ENCODE measurements around the gene DCBLD2. TPM values are rescaled to one million over a fixed set of nuclear protein-coding genes. Genes with fewer than 3 reads are reported as not detected.

The DCBLD2 gene
- total RNA-seq, 2 donors from 2014 or later: 1.1 to 3.9 TPM

GRCh38 chr3:98761643-98762229, 139.8 kb downstream of the DCBLD2 start:
- H3K9me3 Mint-ChIP-seq: no peaks in the 10 kb centered on the region
- ATAC-seq (replicated peaks in 1 of 2) (no peak), DNase-seq (no peak)
- H3K36me3 Mint-ChIP-seq (ENCODE audit: insufficient read depth in 2 of 2): no peaks in the 10 kb centered on the region
- peaks cover 5% of the 10 kb centered on the region for H3K4me1 Mint-ChIP-seq (ENCODE audit: low read depth)
- H3K4me3 Mint-ChIP-seq: no peak overlapping the region
- peaks cover 18% of the 10 kb centered on the region for H3K27me3 Mint-ChIP-seq (ENCODE audit: low read depth)
- H3K27ac Mint-ChIP-seq: no peak overlapping the region

GRCh38 chr3:98759629-98760028, 141.9 kb downstream of the DCBLD2 start:
- Mint-ChIP-seq H3K36me3 (ENCODE audit: insufficient read depth in 2 of 2) (no peaks in the 10 kb centered on the region), H3K4me1 (ENCODE audit: low read depth) (peaks cover 5% of the 10 kb centered on the region), H3K27ac (no peak overlapping the region), H3K9me3 (no peaks in the 10 kb centered on the region), H3K27me3 (ENCODE audit: low read depth) (peaks cover 18% of the 10 kb centered on the region), H3K4me3 (no peak overlapping the region)
- ATAC-seq (replicated peaks in 1 of 2) (no peak), DNase-seq (no peak)

GRCh38 chr3:98755601-98756000, 145.9 kb downstream of the DCBLD2 start:
- Mint-ChIP-seq H3K4me3 (no peak overlapping the region), H3K27me3 (ENCODE audit: low read depth) (peaks cover 7% of the 10 kb centered on the region), H3K27ac (no peak overlapping the region), H3K36me3 (ENCODE audit: insufficient read depth in 2 of 2) (no peaks in the 10 kb centered on the region), H3K9me3 (no peaks in the 10 kb centered on the region), H3K4me1 (ENCODE audit: low read depth) (no peaks in the 10 kb centered on the region)
- DNase-seq (no peak), ATAC-seq (replicated peaks in 1 of 2) (no peak)

- ATAC-seq (replicated peaks in 1 of 2): no peak
- no peak overlapping the region for H3K27ac Mint-ChIP-seq
- no peaks in the 10 kb centered on the region for H3K4me1 Mint-ChIP-seq (ENCODE audit: low read depth)
- H3K9me3 Mint-ChIP-seq: no peaks in the 10 kb centered on the region
- no peak overlapping the region for H3K4me3 Mint-ChIP-seq
- H3K27me3 Mint-ChIP-seq (ENCODE audit: low read depth): peaks cover 7% of the 10 kb centered on the region
- H3K36me3 Mint-ChIP-seq (ENCODE audit: insufficient read depth in 2 of 2): no peaks in the 10 kb centered on the region
- DNase-seq: no peak
Observed at GRCh38 chr3:98754483-98754882, 147.0 kb downstream of the DCBLD2 start.

- Mint-ChIP-seq H3K4me3 (no peak overlapping the region), H3K27me3 (ENCODE audit: low read depth) (peaks cover 6% of the 10 kb centered on the region), H3K36me3 (ENCODE audit: insufficient read depth in 2 of 2) (no peaks in the 10 kb centered on the region), H3K4me1 (ENCODE audit: low read depth) (no peaks in the 10 kb centered on the region), H3K9me3 (no peaks in the 10 kb centered on the region), H3K27ac (no peak overlapping the region)
- ATAC-seq (replicated peaks in 1 of 2) (no peak), DNase-seq (no peak)
Observed at GRCh38 chr3:98750276-98750919, 151.1 kb downstream of the DCBLD2 start.

- no peaks in the 10 kb centered on the region for H3K9me3 Mint-ChIP-seq
- H3K36me3 Mint-ChIP-seq (ENCODE audit: insufficient read depth in 2 of 2): no peaks in the 10 kb centered on the region
- DNase-seq (no peak), ATAC-seq (replicated peaks in 1 of 2) (no peak)
- no peaks in the 10 kb centered on the region for H3K4me1 Mint-ChIP-seq (ENCODE audit: low read depth)
- H3K4me3 Mint-ChIP-seq: no peak overlapping the region
- H3K27ac Mint-ChIP-seq: no peak overlapping the region
- H3K27me3 Mint-ChIP-seq (ENCODE audit: low read depth): peaks cover 6% of the 10 kb centered on the region
Observed at GRCh38 chr3:98746882-98747281, 154.6 kb downstream of the DCBLD2 start.

GRCh38 chr3:98746122-98746521, 155.4 kb downstream of the DCBLD2 start:
- Mint-ChIP-seq H3K9me3 (no peaks in the 10 kb centered on the region), H3K27ac (no peak overlapping the region), H3K36me3 (ENCODE audit: insufficient read depth in 2 of 2) (no peaks in the 10 kb centered on the region), H3K27me3 (ENCODE audit: low read depth) (peaks cover 6% of the 10 kb centered on the region), H3K4me1 (ENCODE audit: low read depth) (no peaks in the 10 kb centered on the region), H3K4me3 (no peak overlapping the region)
- no peak for DNase-seq
- ATAC-seq (replicated peaks in 1 of 2): no peak

Other genes with a start within 250 kb of the DCBLD2 start
- gene ST3GAL6, start 138.4 kb downstream of the DCBLD2 start, total RNA-seq: 1 to 10 TPM in 1 of 2 donors, under 1 TPM in 1; 0.07 to 1.5 TPM

Data from activated T-cell treated with anti-CD3 and anti-CD28 coated beads, Interleukin-2, amount 50 U/mL, for 72 hours (primary cell).